NCI-H1092 treated with DMSO at 0.1 percent for 48 hours (cell line): ENCODE data around the gene IFT52.
"Not testable (repeated sequence)": the region's sequence is repeated elsewhere in the genome, so short reads cannot be mapped to it uniquely, and the experiment has no call there.

Source experiments
- DNase-seq: peaks from one replicate; lab custom pipeline; 2025; lab: John Stamatoyannopoulos, UW

The IFT52 gene

DNA sequence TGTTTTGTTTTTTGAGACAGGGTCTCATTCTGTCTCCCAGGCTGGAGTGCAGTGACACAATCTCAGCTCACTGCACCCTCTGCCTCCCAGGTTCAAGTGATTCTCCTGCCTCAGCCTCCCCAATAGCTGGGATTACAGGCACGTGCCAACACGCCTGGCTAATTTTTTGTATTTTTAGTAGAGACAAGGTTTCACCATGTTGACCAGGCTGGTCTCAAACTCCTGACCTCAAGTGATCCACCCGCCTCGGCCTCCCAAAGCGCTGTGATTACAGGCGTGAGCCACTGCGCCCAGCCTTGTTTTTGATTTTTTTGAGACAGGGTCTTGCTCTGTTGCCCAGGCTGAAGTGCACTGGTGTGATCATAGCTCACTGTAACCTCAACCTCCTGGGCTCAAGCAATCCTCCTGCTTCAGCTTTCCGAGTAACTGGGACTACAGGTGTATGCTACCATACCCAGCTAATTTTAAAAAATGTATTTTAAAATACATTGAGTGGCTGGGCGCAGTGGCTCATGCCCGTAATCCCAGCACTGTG is 61.0 kb downstream of the IFT52 start:
- not testable (repeated sequence) for DNase-seq

- DNase-seq, result no peak
Observed at GRCh38 chr20:43653966-43654365, 63.2 kb downstream of the IFT52 start.

- DNase-seq, result not testable (repeated sequence)
Observed at GRCh38 chr20:43655176-43655575, 64.4 kb downstream of the IFT52 start.

DNA sequence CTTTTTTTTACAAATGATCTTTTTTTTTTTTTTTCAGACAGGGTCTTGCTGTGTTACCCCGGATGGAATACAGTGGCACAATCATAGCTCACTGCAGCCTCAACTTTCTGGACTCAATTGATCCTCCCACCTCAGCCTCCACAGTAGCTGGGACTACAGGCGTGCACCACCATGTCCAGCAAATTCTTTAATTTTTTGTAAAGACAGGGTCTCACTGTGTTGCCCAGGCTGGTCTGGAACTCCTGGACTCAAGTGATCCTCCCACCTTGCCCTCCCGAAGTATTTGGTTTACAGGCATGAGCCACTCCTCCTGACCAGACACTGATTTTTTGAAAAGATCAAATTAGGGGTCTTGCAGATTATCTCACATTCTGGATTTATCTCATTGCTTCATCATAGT is 65.2 kb downstream of the IFT52 start:
- no peak for DNase-seq

- no peak for DNase-seq
Observed at GRCh38 chr20:43658069-43658722, 67.5 kb downstream of the IFT52 start.

DNA sequence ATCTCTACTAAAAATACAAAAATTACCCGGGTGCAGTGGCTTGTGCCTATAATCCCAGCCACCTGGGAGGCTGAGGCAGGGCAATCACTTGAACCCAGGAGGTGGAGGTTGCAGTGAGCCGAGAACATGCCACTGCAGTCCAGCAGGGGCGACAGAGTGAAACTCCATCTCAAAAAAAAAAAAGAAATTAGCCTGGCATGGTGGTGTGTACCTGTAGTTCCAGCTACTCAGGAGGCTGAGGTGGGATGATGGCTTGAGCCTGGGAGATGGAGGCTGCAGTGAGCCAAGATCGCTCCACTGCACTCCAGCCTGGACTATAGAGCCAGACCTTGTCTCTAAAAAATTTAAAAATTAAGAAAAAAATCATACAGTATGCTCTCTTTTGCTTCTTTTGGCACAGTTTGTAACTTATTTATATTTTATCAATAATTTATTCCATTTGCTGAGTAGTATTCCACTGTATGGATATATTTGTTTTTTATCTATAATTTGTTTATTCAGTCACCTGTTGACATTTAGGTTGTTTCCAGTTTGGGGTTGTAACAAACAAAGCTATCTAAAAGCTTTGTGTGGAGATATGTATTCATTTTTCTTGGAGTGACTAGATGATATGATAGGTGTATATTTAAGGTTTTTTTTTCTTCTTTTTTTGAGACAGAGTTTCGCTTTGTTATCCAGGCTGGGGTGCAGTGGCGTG is 68.1 kb downstream of the IFT52 start:
- no peak for DNase-seq

- no peak for DNase-seq
Observed at GRCh38 chr20:43662943-43663655, 72.4 kb downstream of the IFT52 start.

- DNase-seq, result no peak
Observed at GRCh38 chr20:43665466-43666176, 74.9 kb downstream of the IFT52 start.

GRCh38 chr20:43666376-43667328 is 75.9 kb downstream of the IFT52 start, which contains the start of gene MYBL2:
MYBL2 (plus strand) TSS chr20:43667114; CDS start chr20:43667284, 170 bp downstream.
- peak; percentile 73 for DNase-seq

- DNase-seq, result peak; percentile 4
Observed at GRCh38 chr20:43667341-43668132, 76.8 kb downstream of the IFT52 start.

DNA sequence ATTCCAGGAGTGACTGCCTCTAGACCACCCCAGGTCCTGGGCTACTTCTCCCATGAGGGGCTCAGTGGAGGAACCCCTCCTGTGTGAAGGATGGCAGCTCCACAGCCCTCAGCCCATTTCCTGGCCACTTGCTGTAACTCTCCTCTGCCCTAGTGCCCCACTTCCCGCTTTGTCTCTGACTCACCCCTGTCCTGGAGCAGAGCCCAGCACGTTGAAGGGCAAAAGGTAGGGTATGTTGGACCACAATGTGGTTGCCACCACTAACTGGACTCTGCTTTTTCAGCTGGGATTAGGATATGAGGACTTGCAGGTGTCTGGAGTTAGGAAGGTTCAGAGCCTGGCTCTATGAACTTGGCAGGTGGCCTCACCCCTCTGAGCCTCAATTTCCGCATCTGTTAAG is 78.6 kb downstream of the IFT52 start:
- DNase-seq, result no peak

GRCh38 chr20:43670423-43670822 is 79.7 kb downstream of the IFT52 start:
- DNase-seq, result no peak

DNA sequence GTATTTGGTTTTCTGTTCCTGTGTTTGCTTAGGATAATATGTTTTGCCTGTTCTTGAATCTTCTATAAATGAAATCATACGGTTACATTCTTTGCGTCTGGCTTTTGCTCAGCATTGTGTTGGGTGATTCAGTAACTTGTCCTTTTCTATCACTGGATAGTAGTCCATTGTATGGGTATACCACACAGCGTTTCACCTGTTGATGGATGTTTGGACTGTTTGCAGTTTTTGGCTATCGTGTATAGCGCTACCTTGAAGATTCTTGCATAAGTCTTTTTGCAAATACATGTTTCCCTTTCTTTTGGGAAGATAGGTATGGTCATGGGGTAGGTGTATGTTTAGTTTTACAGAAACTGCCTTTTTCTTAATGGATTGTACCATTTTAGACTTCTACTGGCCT is 85.6 kb downstream of the IFT52 start:
- no peak for DNase-seq

DNA sequence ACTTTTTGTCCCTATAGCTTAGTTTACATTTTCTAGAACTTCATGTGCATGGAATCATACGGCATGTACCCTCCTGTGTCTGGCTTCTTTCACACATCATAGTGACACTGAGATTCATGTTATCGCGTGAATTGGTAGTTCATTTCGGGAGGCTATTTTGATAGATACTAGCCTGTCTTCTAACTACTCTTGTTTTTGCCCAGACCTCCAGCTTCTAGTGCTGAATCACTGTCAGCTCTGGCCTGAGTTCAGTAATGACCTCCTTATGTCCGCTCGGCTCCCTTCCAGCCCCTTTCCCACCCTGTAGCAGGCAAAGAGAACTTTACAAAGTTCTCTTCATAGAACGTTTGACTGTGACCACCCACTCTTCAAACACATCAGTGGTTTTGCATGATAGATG is 90.2 kb downstream of the IFT52 start:
- DNase-seq, result no peak

- DNase-seq, result peak; percentile 74
Observed at GRCh38 chr20:43681468-43681942, 90.8 kb downstream of the IFT52 start.

DNA sequence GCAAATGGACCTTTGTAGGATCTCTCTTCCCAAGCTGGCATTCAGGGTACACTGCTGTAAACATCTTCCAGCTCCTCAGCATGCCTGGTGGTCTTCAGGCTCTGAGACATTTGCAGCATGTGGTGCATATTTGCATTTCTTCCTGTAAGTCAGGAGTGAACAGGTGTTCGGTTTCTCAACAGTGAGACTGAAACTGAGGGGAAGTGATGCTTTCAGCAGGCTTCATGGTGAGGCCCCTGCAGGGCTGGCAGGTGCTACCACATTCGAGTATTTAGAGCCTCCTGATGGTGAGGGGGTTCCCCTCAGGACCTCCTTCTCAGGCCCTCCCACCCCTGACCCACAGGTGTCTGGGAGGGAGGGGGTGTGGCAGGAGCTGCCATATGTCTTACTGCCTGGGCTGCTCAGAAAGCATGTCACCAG is 91.3 kb downstream of the IFT52 start:
- peak; percentile 38 for DNase-seq

- DNase-seq, result no peak
Observed at GRCh38 chr20:43682446-43682845, 91.7 kb downstream of the IFT52 start.

GRCh38 chr20:43686820-43687219 is 96.1 kb downstream of the IFT52 start:
- no peak for DNase-seq

DNA sequence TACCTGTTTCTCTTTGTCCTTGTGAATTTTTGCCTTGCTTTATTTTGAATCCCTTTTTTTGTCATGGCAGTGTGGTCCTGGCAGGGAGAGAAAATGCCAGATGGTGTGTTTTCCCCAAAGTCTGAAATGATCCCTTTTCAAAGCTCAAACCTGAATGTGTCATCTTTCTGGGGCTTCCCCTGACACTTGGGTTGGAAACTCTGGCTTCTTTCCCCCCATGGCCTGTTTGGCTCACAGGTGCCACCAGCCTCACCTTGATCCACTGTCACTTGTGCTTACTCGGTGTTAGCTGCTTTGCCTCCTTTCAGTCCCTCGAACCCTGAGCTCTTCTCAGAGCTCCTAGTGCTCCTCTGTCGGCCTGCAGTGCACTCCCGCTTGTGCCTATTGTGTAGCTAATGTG is 98.4 kb downstream of the IFT52 start:
- no peak for DNase-seq
